Caco-2 (cell line): ENCODE measurements around the gene ADGRA1. TPM values are rescaled to one million over a fixed set of nuclear protein-coding genes. Genes with fewer than 3 reads are reported as not detected.

ENCODE experiments used
- BruUV-seq: library from RNA; stranded (reverse); fragments of 400-500 nt; replicated peaks from 2 replicates; lab custom pipeline; 2021; lab: Mats Ljungman, UMichigan
- CTCF ChIA-PET: fragments of 300-600 bp; sonication (Branson Sonifier 250); formaldehyde crosslinking; loops from one replicate; lab custom pipeline; 2022; ENCODE audit warnings: antibody characterized with exemption; lab: Charles Lee
- POLR2A ChIA-PET: fragments of 300-600 bp; sonication (Branson Sonifier 250); formaldehyde crosslinking; loops from one replicate; lab custom pipeline; 2022; ENCODE audit warnings: antibody characterized with exemption; lab: Charles Lee
- DNase-seq, 2 experiments: peaks; one replicate each; pipeline versions ENCODE4 v3.0.0 to v3.0.0-alpha.2; 2020 to 2022
- H3K27me3 ChIP-seq: replicated peaks from 2 replicates; pipeline ENCODE4 v1.6.0; 2011; ENCODE audit warnings: low read length; ENCODE audit not compliant: control insufficient read depth, insufficient read depth
- H3K36me3 ChIP-seq: 2 replicates; pipeline ENCODE4 v1.5.1; 2011; ENCODE audit warnings: low read length; ENCODE audit not compliant: control insufficient read depth, insufficient read depth
- H3K4me1 ChIP-seq: fragments of 250-450 bp; sonication (Bioruptor Pico); 2 replicates; pipeline ENCODE4 v1.5.1; 2020; ENCODE audit warnings: mild to moderate bottlenecking
- H3K4me3 ChIP-seq: 2 replicates; pipeline ENCODE4 v1.5.1; 2011; ENCODE audit warnings: low read depth, mild to moderate bottlenecking, control low read depth, low read length
- H3K9me3 ChIP-seq: fragments of 250-450 bp; sonication (Bioruptor Pico); 2 replicates; pipeline ENCODE4 v1.5.1; 2020; ENCODE audit warnings: mild to moderate bottlenecking, moderate library complexity
- H3K27ac Mint-ChIP-seq: one replicate; pipeline ENCODE4 v1.8.0; 2022; ENCODE audit warnings: mixed read lengths; ENCODE audit not compliant: unreplicated experiment
- H3K27me3 Mint-ChIP-seq: one replicate; pipeline ENCODE4 v1.8.0; 2022; ENCODE audit warnings: mixed read lengths; ENCODE audit not compliant: insufficient read depth, unreplicated experiment
- H3K36me3 Mint-ChIP-seq: one replicate; pipeline ENCODE4 v1.8.0; 2022; ENCODE audit warnings: mild to moderate bottlenecking, mixed read lengths; ENCODE audit not compliant: insufficient read depth, unreplicated experiment
- H3K4me1 Mint-ChIP-seq: one replicate; pipeline ENCODE4 v1.8.0; 2022; ENCODE audit warnings: low read depth, mixed read lengths; ENCODE audit not compliant: unreplicated experiment
- H3K4me3 Mint-ChIP-seq: one replicate; pipeline ENCODE4 v1.8.0; 2022; ENCODE audit warnings: mild to moderate bottlenecking, moderate library complexity, mixed read lengths; ENCODE audit not compliant: unreplicated experiment
- H3K9me3 Mint-ChIP-seq: one replicate; pipeline ENCODE4 v1.8.0; 2022; ENCODE audit warnings: mixed read lengths; ENCODE audit not compliant: unreplicated experiment
- CTCF ChIP-seq, 2 experiments: fragments of 200-600 bp in 1 of 2; IDR thresholded peaks; 1 replicate in 1 of 2; 2 replicates in 1 of 2; pipeline versions ENCODE4 v1.5.1 to v1.8.0; 2011 to 2022; ENCODE audit warnings: antibody characterized with exemption in 1 of 2, control low read depth in 1 of 2, inconsistent platforms in 1 of 2, low read depth in 1 of 2, low read length in 1 of 2, mild to moderate bottlenecking in 1 of 2, moderate library complexity in 1 of 2; ENCODE audit not compliant: insufficient read depth in 1 of 2, severe bottlenecking in 1 of 2, unreplicated experiment in 1 of 2
- intact Hi-C: fragments of 100-400 bp; cut with micrococcal nuclease; formaldehyde crosslinking; loops from one replicate; pipeline ENCODE4 v1.10.0; 2022; ENCODE audit not compliant: unreplicated experiment
- total RNA-seq: library from RNA; stranded (reverse); gene quantifications from 2 replicates; pipeline ENCODE4 v1.2.3, GENCODE V29; 2022

Gene ADGRA1
- total RNA-seq, 1 experiment from 2014 or later = not detected

- no TSS peak for BruUV-seq
- Histone ChIP-seq H3K4me1 (peaks cover 38% of the 10 kb centered on the region), H3K9me3 (no peaks in the 10 kb centered on the region), H3K4me3 (no peak overlapping the region), H3K36me3 (no peaks in the 10 kb centered on the region), H3K27me3 (no peaks in the 10 kb centered on the region; the same call in 1 of the 2 replicates)
- POLR2A ChIA-PET = no interaction called here
- TF ChIP-seq CTCF (IDR thresholded peaks at IDR 0.05; ENCODE audit: insufficient read depth in 1 of 2, low read depth in 1 of 2, low read length in 1 of 2, severe bottlenecking in 1 of 2, unreplicated experiment in 1 of 2) = no peak
- H3K4me3 Mint-ChIP-seq = no peak overlapping the region
- intact Hi-C loops = no loop called here
- no peaks in the 10 kb centered on the region for H3K36me3 Mint-ChIP-seq
- H3K27ac Mint-ChIP-seq = no peak overlapping the region
- H3K4me1 Mint-ChIP-seq = no peaks in the 10 kb centered on the region
- CTCF ChIA-PET = no interaction called here
- DNase-seq = peak in 1 of 2 experiments; percentile 43
- H3K9me3 Mint-ChIP-seq = no peaks in the 10 kb centered on the region
- no peaks in the 10 kb centered on the region for H3K27me3 Mint-ChIP-seq
Observed at GRCh38 chr10:133163889-133164815, 76.4 kb downstream of the ADGRA1 start.

- BruUV-seq = no TSS peak
- ChIA-PET CTCF (no interaction called here), POLR2A (no interaction called here)
- no peak for TF ChIP-seq CTCF (IDR thresholded peaks at IDR 0.05; ENCODE audit: insufficient read depth in 1 of 2, low read depth in 1 of 2, low read length in 1 of 2, severe bottlenecking in 1 of 2, unreplicated experiment in 1 of 2)
- Mint-ChIP-seq H3K4me1 (no peaks in the 10 kb centered on the region), H3K9me3 (no peaks in the 10 kb centered on the region), H3K27me3 (no peaks in the 10 kb centered on the region), H3K4me3 (no peak overlapping the region), H3K27ac (no peak overlapping the region), H3K36me3 (no peaks in the 10 kb centered on the region)
- H3K4me3 ChIP-seq = no peak overlapping the region
- H3K4me1 ChIP-seq = peaks cover 32% of the 10 kb centered on the region
- H3K9me3 ChIP-seq = no peaks in the 10 kb centered on the region
- H3K27me3 ChIP-seq = no peaks in the 10 kb centered on the region; the same call in 1 of the 2 replicates
- DNase-seq = peak in 1 of 2 experiments; percentile 35
- H3K36me3 ChIP-seq = no peaks in the 10 kb centered on the region
- intact Hi-C loops = no loop called here
Observed at GRCh38 chr10:133164816-133165555, 77.3 kb downstream of the ADGRA1 start.
